ENCODE measurements around the gene DDX54. TPM values are rescaled to one million over a fixed set of nuclear protein-coding genes. Genes with fewer than 3 reads are reported as not detected.
"Not testable (repeated sequence)": the region's sequence is repeated elsewhere in the genome, so short reads cannot be mapped to it uniquely, and the experiment has no call there.

Gene DDX54
- total RNA-seq, 2 donors from 2014 or later, result 52.7 TPM

DNA sequence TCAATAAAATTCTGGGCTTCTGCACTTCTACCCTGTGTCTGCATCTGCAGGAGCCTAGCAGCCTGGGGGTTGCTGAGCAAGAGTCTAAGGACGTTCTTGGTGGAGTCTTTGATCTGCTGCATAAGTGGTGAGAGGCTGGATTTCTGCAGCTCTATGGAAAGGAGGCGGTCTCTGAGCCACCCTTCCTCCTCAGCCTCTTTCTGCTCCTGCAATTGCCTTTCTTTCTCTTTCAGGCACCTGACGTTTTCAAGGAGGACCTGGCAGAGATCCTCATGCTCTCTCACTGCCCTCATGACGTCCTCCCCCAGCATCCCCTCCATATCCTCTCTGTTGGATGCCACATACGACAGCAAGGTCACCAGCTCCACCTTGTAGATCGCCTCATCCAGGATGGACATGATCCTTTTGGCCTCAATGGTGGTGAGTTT lies 22.3 kb upstream of the DDX54 start:
- DNase-seq, result no peak
- H3K4me3 ChIP-seq, result no peak overlapping the region
- no peak for ATAC-seq
- no peak for TF ChIP-seq CTCF (IDR thresholded peaks at IDR 0.05)
- H3K9me3 ChIP-seq, result no peaks in the 10 kb centered on the region
- 71 to 84% methylated on average over 6 of the region's 6 CpGs for WGBS, 2 donors
- H3K36me3 ChIP-seq (replicated peaks in 1 of 2; ENCODE audit: insufficient read depth in 1 of 2, low read depth in 2 of 2), result no peaks in the 10 kb centered on the region
- intact Hi-C loops (cut with DNase I), result no loop called here
- no peaks in the 10 kb centered on the region for H3K27me3 ChIP-seq
- H3K27ac ChIP-seq, result peak overlapping the region in 1 of 4 donors; percentile 44
- peaks cover 17% of the 10 kb centered on the region for H3K4me1 ChIP-seq

DNA sequence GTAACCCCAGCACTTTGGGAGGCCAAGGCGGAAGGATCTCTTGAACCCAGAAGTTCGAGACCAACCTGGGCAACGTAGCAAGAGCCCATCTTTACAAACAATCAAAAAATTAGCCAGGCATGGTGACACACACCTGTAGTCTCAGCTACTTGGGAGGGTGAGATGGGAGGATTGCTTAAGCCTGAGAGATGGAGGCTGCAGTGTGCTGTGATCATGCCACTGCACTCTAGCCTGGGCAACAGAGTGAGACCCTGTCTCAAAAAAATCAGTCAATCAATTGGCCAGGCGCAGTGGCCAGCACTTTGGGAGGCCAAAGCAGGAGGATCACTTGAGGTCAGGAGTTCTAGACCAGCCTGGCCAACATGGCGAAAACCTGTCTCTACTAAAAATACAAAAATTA lies 21.5 kb upstream of the DDX54 start:
- 94 to 95% methylated on average over 5 of the region's 5 CpGs for WGBS, 2 donors

DNA sequence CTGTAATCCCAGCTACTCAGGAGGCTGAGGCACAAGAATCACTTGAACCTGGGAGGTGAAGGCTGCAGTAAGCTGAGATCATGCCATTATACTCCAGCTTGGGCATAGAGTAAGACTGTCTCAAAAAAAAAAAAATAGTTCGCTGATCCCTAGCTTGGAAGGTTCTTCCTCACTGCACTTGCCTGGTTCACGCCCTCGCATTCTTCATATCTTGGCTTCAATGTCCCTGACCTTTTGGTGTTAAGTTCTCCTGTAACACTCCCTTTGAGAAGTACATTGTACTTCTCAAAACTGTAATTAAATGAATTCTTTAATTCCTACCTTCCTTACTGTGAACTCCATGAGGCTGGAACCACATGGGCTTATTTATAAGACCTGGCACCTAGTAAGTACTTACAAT lies 19.5 kb upstream of the DDX54 start:
- Histone ChIP-seq H3K27me3 (no peaks in the 10 kb centered on the region), H3K4me1 (peaks cover 45% of the 10 kb centered on the region), H3K4me3 (no peak overlapping the region), H3K27ac (peak overlapping the region in 1 of 4 donors; percentile 5), H3K36me3 (replicated peaks in 1 of 2; ENCODE audit: insufficient read depth in 1 of 2, low read depth in 2 of 2) (no peaks in the 10 kb centered on the region), H3K9me3 (no peaks in the 10 kb centered on the region)
- ATAC-seq (no peak), DNase-seq (no peak)
- intact Hi-C loops (cut with DNase I), result no loop called here
- TF ChIP-seq POLR2A (IDR thresholded peaks at IDR 0.05) (no peak), CTCF (IDR thresholded peaks at IDR 0.05) (no peak)
- WGBS, 2 donors, result 56 to 70% methylated on average over 3 of the region's 3 CpGs

More for the DNA sequence above, 21.5 kb upstream of the DDX54 start:
- H3K9me3 ChIP-seq; DNase-seq; intact Hi-C loops (cut with DNase I); ATAC-seq; H3K27me3 ChIP-seq; H3K4me3 ChIP-seq; H3K36me3 ChIP-seq (replicated peaks in 1 of 2; ENCODE audit: insufficient read depth in 1 of 2, low read depth in 2 of 2): not testable (repeated sequence)
- peak overlapping the region in 3 of 4 donors; percentile 68 to 78 (median 74) for H3K27ac ChIP-seq
- peaks cover 25% of the 10 kb centered on the region for H3K4me1 ChIP-seq

DNA sequence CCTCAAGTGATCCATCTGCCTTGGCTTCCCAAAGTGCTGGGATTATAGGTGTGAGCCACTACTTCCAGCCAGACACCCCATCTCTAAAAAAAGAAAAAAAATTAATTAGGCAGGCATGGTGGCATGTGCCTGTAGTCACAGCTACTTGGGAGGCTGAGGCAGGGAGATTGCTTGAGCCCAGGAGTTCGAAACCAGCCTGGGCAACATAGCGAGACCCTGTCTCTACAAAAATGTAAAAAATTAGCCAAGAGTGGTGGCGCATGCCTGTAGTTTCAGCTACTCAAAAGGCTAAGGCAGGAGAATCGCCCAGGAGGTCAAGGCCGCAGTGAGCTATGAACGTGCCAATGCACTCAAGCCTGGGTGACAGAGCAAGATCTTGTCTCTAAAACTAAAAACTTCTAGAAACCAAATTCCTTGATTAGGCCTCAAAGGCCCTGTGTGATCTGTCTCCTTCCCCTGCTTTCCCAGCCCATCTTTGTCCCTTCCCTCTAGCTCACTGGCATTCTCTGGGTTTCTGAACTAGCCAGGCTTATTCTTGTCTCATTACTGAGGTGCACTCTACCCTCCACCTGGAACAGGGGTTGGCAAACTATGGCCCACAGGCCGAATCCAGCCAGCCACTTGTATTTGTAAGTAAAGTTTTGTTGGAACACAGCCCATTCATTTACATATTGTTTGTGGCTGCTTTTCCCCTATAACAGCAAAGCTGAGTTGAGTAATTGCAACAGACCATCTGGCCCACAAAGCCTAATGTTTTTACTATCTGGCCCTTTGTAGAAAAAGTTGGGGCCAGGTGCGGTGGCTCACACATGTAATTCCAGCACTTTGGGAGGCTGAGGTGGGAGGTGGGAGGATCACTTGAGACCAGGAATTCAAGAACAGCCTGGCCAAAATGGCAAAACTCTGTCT lies 18.8 kb upstream of the DDX54 start:
- DNase-seq, result no peak

More for the DNA sequence above, 18.8 kb upstream of the DDX54 start:
- Histone ChIP-seq H3K27me3 (no peaks in the 10 kb centered on the region), H3K4me1 (peaks cover 47% of the 10 kb centered on the region), H3K4me3 (no peak overlapping the region), H3K36me3 (replicated peaks in 1 of 2; ENCODE audit: insufficient read depth in 1 of 2, low read depth in 2 of 2) (no peaks in the 10 kb centered on the region), H3K27ac (peak overlapping the region in 2 of 4 donors; percentile 5 to 32), H3K9me3 (no peaks in the 10 kb centered on the region)
- no peak for ATAC-seq
- intact Hi-C loops (cut with DNase I), result no loop called here
- WGBS, 2 donors, result 71 to 80% methylated on average over 8 of the region's 8 CpGs
- no peak for TF ChIP-seq CTCF (IDR thresholded peaks at IDR 0.05)
- TF ChIP-seq POLR2A (IDR thresholded peaks at IDR 0.05), result no peak

Data from body of pancreas (tissue), 4 donors.